ENCODE measurements around the gene GALNT10. TPM values are rescaled to one million over a fixed set of nuclear protein-coding genes. Genes with fewer than 3 reads are reported as not detected.

GALNT10 gene
- total and polyA plus RNA-seq, 10 of the 15 experiments (the other 5 are each of a cell fraction or from before 2014, with no cell fraction given), result 3.9 to 35.4 (median 15.5) TPM

DNA sequence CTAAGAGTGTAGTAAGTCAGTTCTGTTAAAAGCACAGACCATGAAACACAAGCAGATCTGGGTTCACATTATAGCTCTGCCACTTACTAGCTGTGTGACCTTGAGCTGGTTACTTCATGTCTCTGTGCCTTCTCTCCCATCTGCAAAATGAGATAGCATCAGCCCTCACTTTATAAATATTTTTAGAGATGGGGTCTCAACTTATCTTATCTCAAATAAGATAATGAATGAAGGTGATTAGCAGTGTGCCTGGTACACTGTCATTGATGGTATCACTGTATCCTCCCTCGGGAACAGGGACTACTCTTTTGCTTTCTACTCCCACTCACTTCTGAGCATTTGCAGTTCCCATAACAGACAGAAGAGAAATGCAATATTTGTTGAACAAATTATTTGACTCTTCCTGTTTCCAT is 52.4 kb downstream of the GALNT10 start (continued):
- TF ChIP-seq, protein P1, sequence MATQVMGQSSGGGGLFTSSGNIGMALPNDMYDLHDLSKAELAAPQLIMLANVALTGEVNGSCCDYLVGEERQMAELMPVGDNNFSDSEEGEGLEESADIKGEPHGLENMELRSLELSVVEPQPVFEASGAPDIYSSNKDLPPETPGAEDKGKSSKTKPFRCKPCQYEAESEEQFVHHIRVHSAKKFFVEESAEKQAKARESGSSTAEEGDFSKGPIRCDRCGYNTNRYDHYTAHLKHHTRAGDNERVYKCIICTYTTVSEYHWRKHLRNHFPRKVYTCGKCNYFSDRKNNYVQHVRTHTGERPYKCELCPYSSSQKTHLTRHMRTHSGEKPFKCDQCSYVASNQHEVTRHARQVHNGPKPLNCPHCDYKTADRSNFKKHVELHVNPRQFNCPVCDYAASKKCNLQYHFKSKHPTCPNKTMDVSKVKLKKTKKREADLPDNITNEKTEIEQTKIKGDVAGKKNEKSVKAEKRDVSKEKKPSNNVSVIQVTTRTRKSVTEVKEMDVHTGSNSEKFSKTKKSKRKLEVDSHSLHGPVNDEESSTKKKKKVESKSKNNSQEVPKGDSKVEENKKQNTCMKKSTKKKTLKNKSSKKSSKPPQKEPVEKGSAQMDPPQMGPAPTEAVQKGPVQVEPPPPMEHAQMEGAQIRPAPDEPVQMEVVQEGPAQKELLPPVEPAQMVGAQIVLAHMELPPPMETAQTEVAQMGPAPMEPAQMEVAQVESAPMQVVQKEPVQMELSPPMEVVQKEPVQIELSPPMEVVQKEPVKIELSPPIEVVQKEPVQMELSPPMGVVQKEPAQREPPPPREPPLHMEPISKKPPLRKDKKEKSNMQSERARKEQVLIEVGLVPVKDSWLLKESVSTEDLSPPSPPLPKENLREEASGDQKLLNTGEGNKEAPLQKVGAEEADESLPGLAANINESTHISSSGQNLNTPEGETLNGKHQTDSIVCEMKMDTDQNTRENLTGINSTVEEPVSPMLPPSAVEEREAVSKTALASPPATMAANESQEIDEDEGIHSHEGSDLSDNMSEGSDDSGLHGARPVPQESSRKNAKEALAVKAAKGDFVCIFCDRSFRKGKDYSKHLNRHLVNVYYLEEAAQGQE (IDR thresholded peaks at IDR 0.05; ENCODE audit: low read depth, low read length), result no peak
- TF ChIP-seq SMC3 (IDR thresholded peaks at IDR 0.05; ENCODE audit: borderline replicate concordance, low read length) (no peak), PML (IDR thresholded peaks at IDR 0.05; ENCODE audit: low read length) (no peak), RELA (IDR thresholded peaks at IDR 0.05; ENCODE audit: borderline replicate concordance, partially characterized antibody) (no peak), RAD21 (IDR thresholded peaks at IDR 0.05; ENCODE audit: insufficient read depth, low read depth, low read length) (no peak), RAD51 (IDR thresholded peaks at IDR 0.05) (no peak), SPI1 (IDR thresholded peaks at IDR 0.05; ENCODE audit: borderline replicate concordance, insufficient read depth, low read depth, low read length) (peak; percentile 14; the same call in 1 of the 2 replicates), STAT1 (conservative IDR thresholded peaks at IDR 0.05) (no peak), HCFC1 (IDR thresholded peaks at IDR 0.05; ENCODE audit: low read length) (no peak), ZNF217 (IDR thresholded peaks at IDR 0.05) (peak; percentile 54; the same call in 1 of the 2 replicates), RCOR1 (conservative IDR thresholded peaks at IDR 0.05; ENCODE audit: low read depth, low read length) (no peak), MEF2B (IDR thresholded peaks at IDR 0.05; ENCODE audit: partially characterized antibody, poor library complexity, severe bottlenecking) (peak; percentile 90), SMARCA5 (IDR thresholded peaks at IDR 0.05) (peak; percentile 84), IKZF2 (IDR thresholded peaks at IDR 0.05) (peak in 1 of 2 experiments; percentile 26; a peak in 1 of 4 replicates), EGR1 (IDR thresholded peaks at IDR 0.05; ENCODE audit: borderline replicate concordance in 1 of 2, low read depth in 2 of 2, low read length in 2 of 2) (peak in 1 of 2 experiments; percentile 36; a peak in 1 of 3 replicates), IRF4 (IDR thresholded peaks at IDR 0.05; ENCODE audit: low read depth, low read length) (0 out of 2 replicates have a peak, but pooled peaks have one; percentile 13), TCF3 (IDR thresholded peaks at IDR 0.05; ENCODE audit: borderline replicate concordance, insufficient read depth, low read depth, low read length) (no peak), DPF2 (IDR thresholded peaks at IDR 0.05) (0 out of 2 replicates have a peak, but pooled peaks have one; percentile 7), PAX8 (IDR thresholded peaks at IDR 0.05) (no peak)
- TF ChIP-seq, protein P2, sequence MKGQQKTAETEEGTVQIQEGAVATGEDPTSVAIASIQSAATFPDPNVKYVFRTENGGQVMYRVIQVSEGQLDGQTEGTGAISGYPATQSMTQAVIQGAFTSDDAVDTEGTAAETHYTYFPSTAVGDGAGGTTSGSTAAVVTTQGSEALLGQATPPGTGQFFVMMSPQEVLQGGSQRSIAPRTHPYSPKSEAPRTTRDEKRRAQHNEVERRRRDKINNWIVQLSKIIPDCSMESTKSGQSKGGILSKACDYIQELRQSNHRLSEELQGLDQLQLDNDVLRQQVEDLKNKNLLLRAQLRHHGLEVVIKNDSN (IDR thresholded peaks at IDR 0.05; ENCODE audit: borderline replicate concordance, extremely low read length, insufficient read depth, low read depth, low read length), result no peak
- TF ChIP-seq, protein P3, sequence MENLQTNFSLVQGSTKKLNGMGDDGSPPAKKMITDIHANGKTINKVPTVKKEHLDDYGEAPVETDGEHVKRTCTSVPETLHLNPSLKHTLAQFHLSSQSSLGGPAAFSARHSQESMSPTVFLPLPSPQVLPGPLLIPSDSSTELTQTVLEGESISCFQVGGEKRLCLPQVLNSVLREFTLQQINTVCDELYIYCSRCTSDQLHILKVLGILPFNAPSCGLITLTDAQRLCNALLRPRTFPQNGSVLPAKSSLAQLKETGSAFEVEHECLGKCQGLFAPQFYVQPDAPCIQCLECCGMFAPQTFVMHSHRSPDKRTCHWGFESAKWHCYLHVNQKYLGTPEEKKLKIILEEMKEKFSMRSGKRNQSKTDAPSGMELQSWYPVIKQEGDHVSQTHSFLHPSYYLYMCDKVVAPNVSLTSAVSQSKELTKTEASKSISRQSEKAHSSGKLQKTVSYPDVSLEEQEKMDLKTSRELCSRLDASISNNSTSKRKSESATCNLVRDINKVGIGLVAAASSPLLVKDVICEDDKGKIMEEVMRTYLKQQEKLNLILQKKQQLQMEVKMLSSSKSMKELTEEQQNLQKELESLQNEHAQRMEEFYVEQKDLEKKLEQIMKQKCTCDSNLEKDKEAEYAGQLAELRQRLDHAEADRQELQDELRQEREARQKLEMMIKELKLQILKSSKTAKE (IDR thresholded peaks at IDR 0.05; ENCODE audit: low read depth, poor library complexity, severe bottlenecking), result no peak
- TF ChIP-seq, protein P4, sequence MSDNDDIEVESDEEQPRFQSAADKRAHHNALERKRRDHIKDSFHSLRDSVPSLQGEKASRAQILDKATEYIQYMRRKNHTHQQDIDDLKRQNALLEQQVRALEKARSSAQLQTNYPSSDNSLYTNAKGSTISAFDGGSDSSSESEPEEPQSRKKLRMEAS (IDR thresholded peaks at IDR 0.05; ENCODE audit: low read depth, low read length), result no peak
